WERI-Rb-1 (cell line): Measurements from ENCODE around the gene LRRC17.

Source experiments
- DNase-seq: peaks from one replicate; pipeline ENCODE4 v3.0.0-alpha.2; 2020
- H3K27ac ChIP-seq: fragments of 250-450 bp; sonication (Bioruptor Pico); 2 replicates; pipeline ENCODE4 v1.5.1; 2020; ENCODE audit warnings: mild to moderate bottlenecking, moderate library complexity
- H3K27me3 ChIP-seq: fragments of 250-450 bp; sonication (Bioruptor Pico); 2 replicates; pipeline ENCODE4 v1.5.1; 2021; ENCODE audit warnings: mild to moderate bottlenecking, low read depth, moderate library complexity; ENCODE audit not compliant: insufficient read depth, severe bottlenecking
- H3K36me3 ChIP-seq: fragments of 250-450 bp; sonication (Bioruptor Pico); 2 replicates; pipeline ENCODE4 v1.5.1; 2020; ENCODE audit warnings: mild to moderate bottlenecking, moderate library complexity
- H3K4me3 ChIP-seq: 2 replicates; pipeline ENCODE4 v1.5.1; 2011; ENCODE audit warnings: low read depth, mild to moderate bottlenecking, control low read depth, low read length
- H3K9me3 ChIP-seq: fragments of 250-450 bp; sonication (Bioruptor Pico); 2 replicates; pipeline ENCODE4 v1.5.1; 2021; ENCODE audit warnings: mild to moderate bottlenecking, moderate library complexity; ENCODE audit not compliant: severe bottlenecking
- CTCF ChIP-seq: IDR thresholded peaks from 2 replicates; pipeline ENCODE4 v1.5.1; 2011; ENCODE audit warnings: low read depth, mild to moderate bottlenecking, control low read depth, inconsistent platforms, low read length

The LRRC17 gene

GRCh38 chr7:102938679-102939078 is 25.9 kb downstream of the LRRC17 start:
- H3K36me3 ChIP-seq, result no peaks in the 10 kb centered on the region
- no peak for DNase-seq
- H3K4me3 ChIP-seq, result no peak overlapping the region
- TF ChIP-seq CTCF, result no peak
- no peaks in the 10 kb centered on the region for H3K9me3 ChIP-seq
- H3K27ac ChIP-seq, result no peak overlapping the region
- H3K27me3 ChIP-seq, result no peaks in the 10 kb centered on the region

GRCh38 chr7:102942181-102942866 is 29.5 kb downstream of the LRRC17 start:
- Histone ChIP-seq H3K4me3 (no peak overlapping the region), H3K9me3 (no peaks in the 10 kb centered on the region), H3K27ac (no peak overlapping the region), H3K27me3 (no peaks in the 10 kb centered on the region), H3K36me3 (no peaks in the 10 kb centered on the region)
- no peak for TF ChIP-seq CTCF
- DNase-seq, result no peak

- H3K27ac ChIP-seq, result no peak overlapping the region
- H3K9me3 ChIP-seq, result no peaks in the 10 kb centered on the region
- no peaks in the 10 kb centered on the region for H3K27me3 ChIP-seq
- no peak overlapping the region for H3K4me3 ChIP-seq
- TF ChIP-seq CTCF, result no peak
- DNase-seq, result no peak
- no peaks in the 10 kb centered on the region for H3K36me3 ChIP-seq
These were observed 30.1 kb downstream of the LRRC17 start for GRCh38 chr7:102942868-102943267.

- Histone ChIP-seq H3K9me3 (no peaks in the 10 kb centered on the region), H3K27me3 (no peaks in the 10 kb centered on the region), H3K36me3 (no peaks in the 10 kb centered on the region), H3K27ac (no peak overlapping the region), H3K4me3 (no peak overlapping the region)
- no peak for DNase-seq
- TF ChIP-seq CTCF, result no peak
These were observed 30.8 kb downstream of the LRRC17 start for GRCh38 chr7:102943423-102944169.

- Histone ChIP-seq H3K36me3 (no peaks in the 10 kb centered on the region), H3K9me3 (no peaks in the 10 kb centered on the region), H3K27me3 (no peaks in the 10 kb centered on the region), H3K27ac (no peak overlapping the region), H3K4me3 (no peak overlapping the region)
- no peak for TF ChIP-seq CTCF
- DNase-seq, result no peak
These were observed 31.4 kb downstream of the LRRC17 start for GRCh38 chr7:102944241-102944640.

GRCh38 chr7:102951839-102952238 is 39.0 kb downstream of the LRRC17 start:
- no peaks in the 10 kb centered on the region for H3K9me3 ChIP-seq
- no peak for TF ChIP-seq CTCF
- H3K36me3 ChIP-seq, result no peaks in the 10 kb centered on the region
- no peak overlapping the region for H3K4me3 ChIP-seq
- no peak overlapping the region for H3K27ac ChIP-seq
- no peak for DNase-seq
- H3K27me3 ChIP-seq, result no peaks in the 10 kb centered on the region
